NCI-H2029 treated with DMSO at 0.1 percent for 48 hours (cell line): Measurements from ENCODE around the gene ATG14.
"Not testable (repeated sequence)": the region's sequence is repeated elsewhere in the genome, so short reads cannot be mapped to it uniquely, and the experiment has no call there.

Source experiments
- DNase-seq: peaks from one replicate; lab custom pipeline; 2025; lab: John Stamatoyannopoulos, UW

The ATG14 gene

GRCh38 chr14:55433880-55434804 lies 22.5 kb upstream of the ATG14 start:
- no peak for DNase-seq

- DNase-seq = no peak
These were observed 21.0 kb upstream of the ATG14 start for GRCh38 chr14:55432628-55433027.

GRCh38 chr14:55430024-55430690 lies 18.5 kb upstream of the ATG14 start:
- peak; percentile 86 for DNase-seq

- no peak for DNase-seq
These were observed 15.8 kb upstream of the ATG14 start for GRCh38 chr14:55427439-55427838.

GRCh38 chr14:55426891-55427290 lies 15.3 kb upstream of the ATG14 start:
- DNase-seq = no peak

GRCh38 chr14:55425091-55425490 lies 13.5 kb upstream of the ATG14 start:
- DNase-seq = no peak

GRCh38 chr14:55423969-55424368 lies 12.3 kb upstream of the ATG14 start:
- no peak for DNase-seq

GRCh38 chr14:55422338-55422737 lies 10.7 kb upstream of the ATG14 start:
- DNase-seq = not testable (repeated sequence)

- DNase-seq = no peak
These were observed 8.0 kb upstream of the ATG14 start for GRCh38 chr14:55419663-55420062.

- no peak for DNase-seq
These were observed 6.8 kb upstream of the ATG14 start for GRCh38 chr14:55418411-55418810.

GRCh38 chr14:55417955-55418354 lies 6.3 kb upstream of the ATG14 start:
- DNase-seq = no peak

- DNase-seq = no peak
These were observed 5.2 kb upstream of the ATG14 start for GRCh38 chr14:55416866-55417265.

GRCh38 chr14:55414551-55414950 lies 2.9 kb upstream of the ATG14 start:
- no peak for DNase-seq

GRCh38 chr14:55412676-55413075 lies 1.0 kb upstream of the ATG14 start:
- no peak for DNase-seq

GRCh38 chr14:55410876-55411275 lies 754 bp downstream of the ATG14 start:
- no peak for DNase-seq

GRCh38 chr14:55404173-55404854 lies 7.3 kb downstream of the ATG14 start:
- no peak for DNase-seq

GRCh38 chr14:55401751-55402150 lies 9.9 kb downstream of the ATG14 start:
- DNase-seq = no peak

- DNase-seq = no peak
These were observed 11.8 kb downstream of the ATG14 start for GRCh38 chr14:55399852-55400251.

- no peak for DNase-seq
These were observed 12.4 kb downstream of the ATG14 start for GRCh38 chr14:55399183-55399582.

- DNase-seq = no peak
These were observed 13.0 kb downstream of the ATG14 start for GRCh38 chr14:55398679-55399078.

GRCh38 chr14:55389330-55389729 lies 22.3 kb downstream of the ATG14 start:
- DNase-seq = no peak

GRCh38 chr14:55388160-55388559 lies 23.5 kb downstream of the ATG14 start:
- no peak for DNase-seq

GRCh38 chr14:55387121-55387520 lies 24.5 kb downstream of the ATG14 start:
- no peak for DNase-seq
